T-helper 17 cell (primary cell): Measurements from ENCODE around the gene GPR158. TPM values are rescaled to one million over a fixed set of nuclear protein-coding genes. Genes with fewer than 3 reads are reported as not detected.

Experiments
- ATAC-seq: fragments of 150-1000 bp; cut with Tn5 transposase; 2 replicates; pipeline ENCODE4 v1.10.0; 2021; ENCODE audit warnings: mild to moderate bottlenecking, moderate library complexity
- DNase-seq, 3 donors: peaks; one replicate each; pipeline versions ENCODE4 v3.0.0 to v3.0.0-alpha.2; 2020 to 2021
- H3K9me3 ChIP-seq: one replicate; pipeline ENCODE4 v1.7.0; 2013; ENCODE audit warnings: low read length, mild to moderate bottlenecking; ENCODE audit not compliant: control insufficient read depth, poor library complexity, severe bottlenecking
- H3K27ac Mint-ChIP-seq: one replicate; pipeline ENCODE4 v1.8.0; 2022; ENCODE audit warnings: mild to moderate bottlenecking, moderate library complexity, mixed read lengths
- H3K27me3 Mint-ChIP-seq: one replicate; pipeline ENCODE4 v1.8.0; 2022; ENCODE audit warnings: mixed read lengths
- H3K36me3 Mint-ChIP-seq: one replicate; pipeline ENCODE4 v1.8.0; 2022; ENCODE audit warnings: low read depth, mixed read lengths
- H3K4me1 Mint-ChIP-seq: one replicate; pipeline ENCODE4 v1.8.0; 2022; ENCODE audit warnings: mild to moderate bottlenecking, mixed read lengths
- H3K4me3 Mint-ChIP-seq: one replicate; pipeline ENCODE4 v1.8.0; 2022; ENCODE audit warnings: mild to moderate bottlenecking, moderate library complexity, mixed read lengths
- total RNA-seq, 4 donors: library from RNA in 2 of 4; stranded (reverse) in 2 of 4; gene quantifications; one replicate each; pipeline ENCODE4 v1.2.3 and lab custom pipeline; 2022 to 2026

Gene GPR158
- total RNA-seq, 2 donors from 2014 or later = not detected

DNA sequence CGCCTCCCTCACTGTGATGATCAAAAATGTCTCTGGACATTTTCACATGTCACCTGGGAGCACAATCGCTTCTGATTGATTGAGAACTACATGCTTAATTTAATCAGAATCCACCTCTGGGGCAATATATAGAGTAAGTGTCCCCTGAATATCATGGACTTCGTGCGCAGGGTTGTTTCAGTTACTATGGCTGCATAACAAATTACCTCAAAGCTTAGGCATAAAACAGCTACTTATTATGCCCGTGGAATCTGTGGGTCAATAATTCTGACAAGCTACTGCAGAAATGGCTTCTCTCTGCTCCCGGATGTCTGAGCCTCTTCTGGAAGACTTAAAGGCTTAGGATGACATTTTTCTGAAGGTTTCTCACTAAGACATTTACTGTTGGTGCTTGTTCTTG lies 334.4 kb downstream of the GPR158 start:
- H3K4me1 Mint-ChIP-seq = no peaks in the 10 kb centered on the region
- H3K9me3 ChIP-seq = no peaks in the 10 kb centered on the region
- DNase-seq (no peak), ATAC-seq (no peak)
- no peaks in the 10 kb centered on the region for H3K27me3 Mint-ChIP-seq
- no peaks in the 10 kb centered on the region for H3K36me3 Mint-ChIP-seq
- no peak overlapping the region for H3K4me3 Mint-ChIP-seq
- H3K27ac Mint-ChIP-seq = no peak overlapping the region

DNA sequence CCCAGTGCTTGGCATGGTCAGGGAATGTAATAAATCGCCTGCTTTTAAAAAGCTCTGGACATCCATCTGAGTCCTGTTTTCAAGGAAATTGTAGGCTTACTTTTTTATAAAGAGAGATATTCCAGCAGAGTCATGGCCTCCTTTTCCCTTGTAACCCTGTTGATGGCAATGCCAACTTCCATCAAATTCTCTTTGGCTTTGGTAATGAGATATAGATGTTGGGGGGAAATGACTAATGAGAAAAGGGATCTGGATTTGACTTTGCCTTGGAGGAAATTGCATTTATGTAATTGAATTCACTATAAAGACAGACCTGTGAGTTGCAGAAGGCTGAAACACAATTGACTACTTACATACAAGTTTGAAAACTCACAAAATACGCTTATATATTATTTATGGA lies 347.5 kb downstream of the GPR158 start:
- Mint-ChIP-seq H3K36me3 (no peaks in the 10 kb centered on the region), H3K4me3 (no peak overlapping the region)
- ATAC-seq = no peak

DNA sequence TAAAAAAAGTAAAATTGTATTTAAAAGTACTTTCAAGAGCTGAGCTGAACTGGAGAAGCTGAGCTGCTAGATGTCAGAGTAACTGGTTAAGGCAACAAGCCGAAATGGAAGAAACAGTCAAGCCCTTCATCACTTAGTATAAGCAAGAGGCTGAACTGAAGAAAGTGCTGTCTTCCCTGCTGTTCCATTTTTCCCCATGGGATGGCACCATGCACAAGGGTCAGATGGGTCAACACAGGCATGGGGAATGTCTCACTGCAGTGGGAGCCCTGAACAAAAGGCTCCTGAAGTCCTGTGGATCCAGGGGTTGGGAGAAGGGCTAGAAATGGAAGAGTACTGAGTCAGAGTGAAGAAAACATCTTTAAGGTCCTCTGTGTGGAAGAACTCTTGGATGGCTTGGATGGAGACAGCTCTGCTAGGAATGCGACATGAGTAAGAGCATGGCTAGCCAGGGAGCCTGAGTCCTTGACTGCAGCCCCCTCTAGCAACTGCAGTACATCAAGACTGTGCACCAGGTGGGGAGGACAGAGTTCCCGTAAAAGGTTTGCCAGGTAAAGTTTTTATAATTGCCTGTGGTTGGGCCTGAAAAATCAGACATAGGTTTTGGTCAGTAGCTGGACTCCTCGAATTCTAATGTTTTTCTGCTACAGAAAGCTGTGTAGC lies 348.3 kb downstream of the GPR158 start:
- H3K9me3 ChIP-seq = peaks cover 3% of the 10 kb centered on the region
- H3K27ac Mint-ChIP-seq = no peak overlapping the region
- H3K4me1 Mint-ChIP-seq = no peaks in the 10 kb centered on the region
- DNase-seq = no peak
- no peak overlapping the region for H3K4me3 Mint-ChIP-seq
- H3K27me3 Mint-ChIP-seq = no peaks in the 10 kb centered on the region
- no peak for ATAC-seq
- H3K36me3 Mint-ChIP-seq = no peaks in the 10 kb centered on the region

More for the DNA sequence above, 347.5 kb downstream of the GPR158 start:
- DNase-seq = no peak
- H3K27ac Mint-ChIP-seq = no peak overlapping the region
- no peaks in the 10 kb centered on the region for H3K27me3 Mint-ChIP-seq
- peaks cover 3% of the 10 kb centered on the region for H3K9me3 ChIP-seq
- no peaks in the 10 kb centered on the region for H3K4me1 Mint-ChIP-seq

DNA sequence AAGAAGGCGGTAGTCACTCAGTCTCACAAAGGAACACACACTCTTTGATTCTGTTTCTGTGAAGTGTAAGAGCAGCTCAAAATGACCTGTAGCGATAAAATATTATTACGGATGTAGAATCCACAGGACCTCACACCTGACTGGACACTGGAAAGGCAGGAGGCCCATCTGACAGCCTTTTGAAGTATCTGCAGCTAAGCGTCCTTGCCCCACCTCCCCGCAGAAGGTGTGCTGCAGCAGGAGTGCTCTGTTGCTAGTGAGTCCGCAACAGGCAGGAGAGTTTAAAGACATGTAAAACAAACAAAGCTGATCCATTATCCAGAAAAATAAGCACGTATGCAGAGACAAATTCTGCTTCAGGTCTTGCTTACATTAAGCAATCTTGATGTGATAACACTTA lies 355.5 kb downstream of the GPR158 start:
- H3K9me3 ChIP-seq = no peaks in the 10 kb centered on the region
- Mint-ChIP-seq H3K4me3 (no peak overlapping the region), H3K4me1 (no peaks in the 10 kb centered on the region), H3K27me3 (no peaks in the 10 kb centered on the region), H3K36me3 (no peaks in the 10 kb centered on the region), H3K27ac (no peak overlapping the region)
- DNase-seq (no peak), ATAC-seq (no peak)

DNA sequence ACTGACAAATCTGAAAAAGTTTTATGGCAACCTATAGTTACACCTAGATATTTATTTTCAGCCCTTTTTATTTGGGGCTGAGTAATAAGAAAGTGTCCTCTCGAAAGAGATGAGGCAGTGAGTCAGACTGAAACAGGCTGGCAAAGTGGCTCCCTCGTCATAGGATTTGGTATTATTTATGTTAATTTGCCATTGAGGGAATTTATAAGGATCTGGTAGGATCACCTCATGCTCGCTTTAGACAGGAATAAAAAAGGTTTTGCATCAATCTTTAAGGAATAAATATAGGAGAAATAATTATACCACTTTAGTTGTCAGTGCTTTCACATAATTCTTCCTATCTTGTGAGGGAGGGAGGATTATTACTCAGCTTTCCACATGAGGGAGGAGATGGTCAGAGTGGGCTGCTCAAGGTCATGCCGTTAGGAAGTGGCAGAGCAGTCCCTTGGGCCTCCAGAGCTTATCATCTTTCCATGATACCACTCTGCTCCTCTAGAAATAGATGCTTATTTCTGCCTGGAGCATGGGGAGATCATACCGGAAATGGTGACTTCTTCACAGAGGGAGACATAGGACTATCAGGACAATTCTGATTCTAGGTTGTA lies 356.8 kb downstream of the GPR158 start:
- no peaks in the 10 kb centered on the region for H3K36me3 Mint-ChIP-seq
- H3K4me3 Mint-ChIP-seq = no peak overlapping the region
- no peaks in the 10 kb centered on the region for H3K9me3 ChIP-seq
- no peaks in the 10 kb centered on the region for H3K27me3 Mint-ChIP-seq
- no peak overlapping the region for H3K27ac Mint-ChIP-seq
- no peak for DNase-seq
- no peak for ATAC-seq
- no peaks in the 10 kb centered on the region for H3K4me1 Mint-ChIP-seq

DNA sequence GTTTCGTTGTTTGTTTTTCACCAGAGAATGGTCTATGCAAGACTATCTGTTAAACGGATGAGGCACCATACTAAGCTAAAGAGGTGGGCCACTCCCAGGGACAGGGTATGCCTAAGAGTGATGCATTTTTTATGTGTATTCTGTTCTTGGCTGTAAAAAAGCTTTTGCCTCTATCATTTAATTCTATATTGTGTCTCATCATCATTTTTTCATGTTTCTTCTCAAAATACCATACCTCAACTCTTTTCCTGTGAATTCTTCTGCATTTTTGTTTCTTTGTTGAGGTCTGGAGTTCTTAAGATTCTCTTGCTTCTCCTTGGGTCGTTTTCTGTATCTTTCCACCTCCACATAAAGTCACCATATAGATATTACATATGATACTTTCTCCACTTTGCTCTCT lies 357.4 kb downstream of the GPR158 start:
- H3K9me3 ChIP-seq = no peaks in the 10 kb centered on the region
- Mint-ChIP-seq H3K4me1 (no peaks in the 10 kb centered on the region), H3K4me3 (no peak overlapping the region), H3K27me3 (no peaks in the 10 kb centered on the region), H3K27ac (no peak overlapping the region), H3K36me3 (no peaks in the 10 kb centered on the region)
- no peak for ATAC-seq
- DNase-seq = no peak

DNA sequence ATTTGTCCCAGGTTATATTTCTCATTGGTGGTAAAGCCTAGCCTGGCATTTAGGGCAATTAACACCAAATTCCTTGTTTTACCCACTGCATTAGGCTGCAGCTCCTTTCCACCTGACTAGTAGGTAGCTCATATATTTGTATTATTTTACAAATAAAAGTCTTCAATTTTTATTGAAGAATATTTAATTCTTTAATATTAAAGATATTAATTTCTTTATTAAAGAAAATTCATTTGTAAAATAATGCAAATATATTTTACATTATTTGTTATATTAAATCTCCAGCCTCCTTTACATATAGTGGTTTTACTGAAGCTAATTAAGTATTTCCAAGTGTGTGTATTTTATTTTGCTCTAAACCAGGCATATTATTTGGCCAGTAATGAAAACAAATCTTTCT lies 361.2 kb downstream of the GPR158 start:
- H3K27ac Mint-ChIP-seq = no peak overlapping the region
- H3K9me3 ChIP-seq = no peaks in the 10 kb centered on the region
- no peaks in the 10 kb centered on the region for H3K4me1 Mint-ChIP-seq
- H3K27me3 Mint-ChIP-seq = no peaks in the 10 kb centered on the region
- H3K36me3 Mint-ChIP-seq = no peaks in the 10 kb centered on the region
- ATAC-seq (no peak), DNase-seq (no peak)
- H3K4me3 Mint-ChIP-seq = no peak overlapping the region

DNA sequence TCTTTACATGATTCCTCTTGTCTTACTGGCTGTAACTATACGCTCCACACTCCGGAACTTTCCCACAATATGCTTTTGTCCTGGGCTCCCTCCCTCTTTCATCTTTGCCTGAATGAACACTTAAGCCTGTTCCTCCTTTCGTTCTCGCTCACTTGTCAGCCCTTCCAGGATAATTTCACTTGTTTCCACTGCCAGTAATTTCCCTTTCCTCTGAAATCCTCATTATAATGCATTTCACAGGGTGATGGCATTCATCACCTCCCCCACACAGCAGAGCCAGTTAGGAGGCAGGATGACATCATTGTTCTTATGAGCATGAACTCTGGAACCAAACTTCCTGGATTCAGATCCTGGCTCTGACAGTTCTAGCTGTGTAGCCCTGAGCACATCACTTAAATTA lies 372.6 kb downstream of the GPR158 start:
- Mint-ChIP-seq H3K27me3 (no peaks in the 10 kb centered on the region), H3K4me3 (no peak overlapping the region), H3K36me3 (no peaks in the 10 kb centered on the region), H3K4me1 (no peaks in the 10 kb centered on the region), H3K27ac (no peak overlapping the region)
- no peaks in the 10 kb centered on the region for H3K9me3 ChIP-seq
- DNase-seq = no peak
- ATAC-seq = no peak

DNA sequence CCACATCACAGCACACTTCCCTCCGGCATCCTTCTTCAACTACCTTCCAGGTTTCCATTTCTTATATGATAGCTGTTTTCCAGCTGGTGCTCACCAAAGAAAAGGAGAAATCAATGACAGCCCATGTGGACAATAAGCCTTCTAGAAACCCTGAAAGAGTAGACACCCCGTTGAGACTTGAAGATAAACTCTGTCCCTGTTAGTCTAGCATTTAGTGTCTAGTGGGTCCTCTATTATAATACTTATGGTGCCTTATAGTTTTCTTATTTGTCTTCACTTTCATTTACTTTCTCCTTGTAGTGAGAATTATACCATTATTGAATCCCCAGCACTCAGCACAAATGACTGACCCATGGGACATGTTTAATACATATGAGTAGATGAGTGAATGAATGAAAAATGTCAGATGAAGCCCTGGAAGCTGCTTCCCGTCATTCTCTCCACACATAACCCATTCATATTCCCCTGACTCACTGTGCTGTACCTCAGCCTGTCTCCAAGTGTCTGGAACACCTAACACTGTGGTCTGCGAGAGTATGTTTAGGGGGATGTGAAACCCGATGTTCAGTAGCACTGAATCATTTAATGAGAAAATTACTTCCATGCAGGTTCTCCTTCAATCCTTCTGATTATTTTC lies 377.6 kb downstream of the GPR158 start:
- Mint-ChIP-seq H3K27ac (no peak overlapping the region), H3K4me3 (no peak overlapping the region), H3K4me1 (no peaks in the 10 kb centered on the region), H3K36me3 (no peaks in the 10 kb centered on the region), H3K27me3 (no peaks in the 10 kb centered on the region)
- DNase-seq (no peak), ATAC-seq (no peak)
- no peaks in the 10 kb centered on the region for H3K9me3 ChIP-seq

DNA sequence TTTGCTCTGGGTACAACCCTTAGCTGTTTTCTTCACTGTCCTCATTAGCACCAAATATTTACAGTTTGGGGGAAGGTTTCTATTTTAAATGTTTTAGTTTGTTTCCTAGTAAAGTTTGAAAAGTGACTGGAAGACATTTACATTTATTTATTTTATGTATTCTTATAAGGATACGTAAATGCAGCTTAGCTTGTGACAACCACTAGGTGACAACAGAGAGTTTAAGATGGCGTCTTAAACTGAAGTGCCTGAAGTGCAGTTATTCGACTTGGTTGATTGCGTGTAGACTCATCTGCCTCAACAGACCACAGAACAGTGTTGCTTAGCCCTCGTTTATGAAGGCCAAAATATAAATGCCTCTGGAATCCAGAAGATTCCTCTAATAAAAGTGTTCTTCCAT lies 381.1 kb downstream of the GPR158 start:
- no peak for ATAC-seq
- Mint-ChIP-seq H3K27ac (no peak overlapping the region), H3K4me3 (no peak overlapping the region), H3K36me3 (no peaks in the 10 kb centered on the region), H3K27me3 (no peaks in the 10 kb centered on the region), H3K4me1 (no peaks in the 10 kb centered on the region)
- DNase-seq = no peak
- H3K9me3 ChIP-seq = no peaks in the 10 kb centered on the region

DNA sequence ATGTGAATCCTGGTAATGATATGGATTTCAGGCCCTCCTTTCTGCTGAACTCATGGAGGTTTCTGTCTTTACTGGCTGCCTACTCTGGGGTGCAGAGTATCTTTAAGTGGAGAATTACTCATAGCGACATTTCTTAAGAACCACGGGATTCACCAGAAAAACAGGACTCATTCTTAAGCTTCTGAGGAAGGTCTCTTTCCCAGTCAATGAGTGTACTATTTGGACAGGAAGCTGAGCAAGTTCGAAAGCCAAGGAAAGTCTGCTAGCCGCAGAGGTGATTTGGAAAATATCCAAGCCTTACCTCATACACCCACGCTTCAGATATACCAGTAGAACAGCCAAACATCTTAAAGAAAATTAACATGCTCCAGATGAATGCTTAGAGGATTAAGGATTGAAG lies 381.7 kb downstream of the GPR158 start:
- no peaks in the 10 kb centered on the region for H3K27me3 Mint-ChIP-seq
- H3K9me3 ChIP-seq = no peaks in the 10 kb centered on the region
- DNase-seq (no peak), ATAC-seq (no peak)
- H3K27ac Mint-ChIP-seq = no peak overlapping the region
- H3K4me3 Mint-ChIP-seq = no peak overlapping the region
- H3K36me3 Mint-ChIP-seq = no peaks in the 10 kb centered on the region
- no peaks in the 10 kb centered on the region for H3K4me1 Mint-ChIP-seq

DNA sequence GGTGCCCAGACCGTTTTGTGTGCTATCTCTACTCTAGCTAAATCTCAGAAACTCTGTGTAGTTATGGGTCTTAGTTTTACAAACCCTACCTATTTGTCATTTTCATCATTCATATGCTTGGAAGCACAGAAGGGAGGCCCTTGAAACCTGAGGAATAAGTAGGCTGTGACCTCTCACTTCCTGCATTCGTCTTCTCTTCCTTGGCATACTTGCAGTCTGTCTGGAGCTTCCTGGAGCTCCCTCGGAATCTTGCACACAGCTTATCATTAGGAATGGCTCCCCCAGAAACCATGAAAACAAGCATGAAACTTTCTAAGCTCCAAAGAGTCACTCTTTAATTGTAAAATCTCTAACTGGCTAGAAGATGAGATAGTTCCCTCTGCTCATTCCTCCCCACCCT lies 382.3 kb downstream of the GPR158 start:
- Mint-ChIP-seq H3K4me3 (no peak overlapping the region), H3K27me3 (no peaks in the 10 kb centered on the region), H3K4me1 (no peaks in the 10 kb centered on the region), H3K27ac (no peak overlapping the region), H3K36me3 (no peaks in the 10 kb centered on the region)
- H3K9me3 ChIP-seq = no peaks in the 10 kb centered on the region
- no peak for ATAC-seq
- no peak for DNase-seq

DNA sequence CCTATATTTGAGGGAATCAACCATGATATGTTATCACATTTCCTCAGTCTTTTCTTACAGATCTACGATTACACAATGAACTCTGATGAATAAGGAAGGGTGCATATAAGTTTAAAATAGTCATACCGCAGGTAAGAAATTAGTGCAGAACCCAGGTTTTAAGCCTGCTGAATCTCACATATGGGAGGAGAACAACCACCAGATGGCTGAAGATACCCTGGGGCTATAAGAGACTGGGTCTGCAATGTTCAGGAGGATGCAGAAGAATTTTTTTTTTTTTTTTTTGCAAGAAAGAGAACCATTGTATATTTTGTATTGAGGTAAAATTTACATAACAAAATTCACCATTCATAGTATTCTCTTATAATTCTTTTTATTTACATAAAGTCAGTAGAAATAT lies 387.0 kb downstream of the GPR158 start:
- ATAC-seq = no peak
- Mint-ChIP-seq H3K27me3 (no peaks in the 10 kb centered on the region), H3K36me3 (no peaks in the 10 kb centered on the region), H3K4me3 (no peak overlapping the region), H3K27ac (no peak overlapping the region), H3K4me1 (no peaks in the 10 kb centered on the region)
- H3K9me3 ChIP-seq = no peaks in the 10 kb centered on the region
- no peak for DNase-seq

DNA sequence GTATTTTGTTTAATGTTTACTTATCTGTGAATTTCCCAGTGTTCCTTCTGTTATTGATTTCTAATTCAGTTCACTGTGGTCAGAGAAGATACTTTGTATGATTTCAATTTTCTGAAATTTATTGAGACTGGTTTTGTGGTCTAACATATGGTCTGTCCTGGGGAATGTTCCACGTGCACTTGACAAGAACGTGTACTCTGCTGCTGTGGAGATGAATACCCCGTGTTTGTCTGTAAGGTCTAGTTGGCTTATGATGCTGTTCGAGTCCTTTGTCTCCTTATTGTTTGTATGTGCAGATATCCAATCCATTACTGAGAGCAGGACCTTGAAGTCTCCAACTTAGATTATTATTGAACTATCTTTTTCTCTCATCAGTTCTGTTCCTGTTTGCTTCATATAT lies 387.7 kb downstream of the GPR158 start:
- H3K27me3 Mint-ChIP-seq = no peaks in the 10 kb centered on the region
- no peaks in the 10 kb centered on the region for H3K9me3 ChIP-seq
- H3K4me1 Mint-ChIP-seq = no peaks in the 10 kb centered on the region
- H3K4me3 Mint-ChIP-seq = no peak overlapping the region
- ATAC-seq (no peak), DNase-seq (no peak)
- H3K36me3 Mint-ChIP-seq = no peaks in the 10 kb centered on the region
- H3K27ac Mint-ChIP-seq = no peak overlapping the region
